Measurements from ENCODE around the gene PPP3CA. TPM values are rescaled to one million over a fixed set of nuclear protein-coding genes. Genes with fewer than 3 reads are reported as not detected.

Gene PPP3CA
- polyA plus RNA-seq, 3 donors = 36.0 to 48.4 (median 47.3) TPM

- no peak for DNase-seq (ENCODE audit: extremely low read depth in 1 of 11, low read depth in 9 of 11, low spot score in 4 of 11)
Measured at GRCh38 chr4:100977274-100977673, 370.1 kb downstream of the PPP3CA start.
